Brain microvascular endothelial cell (primary cell): ENCODE data around the gene PRKCD.

Source experiments
- DNase-seq: peaks from one replicate; pipeline ENCODE4 v3.0.0-alpha.2; 2020
- H3K27ac ChIP-seq: fragments of 250-450 bp; sonication (Bioruptor Pico); 2 replicates; pipeline ENCODE4 v1.5.1; 2020; ENCODE audit warnings: mild to moderate bottlenecking, moderate library complexity
- H3K27me3 ChIP-seq: fragments of 250-450 bp; sonication (Bioruptor Pico); replicated peaks from 2 replicates; pipeline ENCODE4 v1.5.1; 2020; ENCODE audit warnings: mild to moderate bottlenecking
- H3K36me3 ChIP-seq: fragments of 250-450 bp; sonication (Bioruptor Pico); replicated peaks from 2 replicates; pipeline ENCODE4 v1.5.1; 2020; ENCODE audit warnings: mild to moderate bottlenecking
- H3K4me3 ChIP-seq: 2 replicates; pipeline ENCODE4 v1.5.1; 2011; ENCODE audit warnings: low read depth, mild to moderate bottlenecking, control low read depth, low read length, moderate library complexity
- in situ Hi-C: cut with HindIII; loops from 2 replicates; pipeline ENCODE4 v1.10.0; 2017; ENCODE audit warnings: low sequenced_read_pairs, low pct_ligation_motif_present
- TF ChIP-seq, protein P1 (sequence below): IDR thresholded peaks from 2 replicates; pipeline ENCODE4 v1.5.1; 2011; ENCODE audit warnings: low read depth, mild to moderate bottlenecking, moderate library complexity, low read length, control low read depth, inconsistent platforms; ENCODE audit errors: missing control alignments

Gene PRKCD

DNA sequence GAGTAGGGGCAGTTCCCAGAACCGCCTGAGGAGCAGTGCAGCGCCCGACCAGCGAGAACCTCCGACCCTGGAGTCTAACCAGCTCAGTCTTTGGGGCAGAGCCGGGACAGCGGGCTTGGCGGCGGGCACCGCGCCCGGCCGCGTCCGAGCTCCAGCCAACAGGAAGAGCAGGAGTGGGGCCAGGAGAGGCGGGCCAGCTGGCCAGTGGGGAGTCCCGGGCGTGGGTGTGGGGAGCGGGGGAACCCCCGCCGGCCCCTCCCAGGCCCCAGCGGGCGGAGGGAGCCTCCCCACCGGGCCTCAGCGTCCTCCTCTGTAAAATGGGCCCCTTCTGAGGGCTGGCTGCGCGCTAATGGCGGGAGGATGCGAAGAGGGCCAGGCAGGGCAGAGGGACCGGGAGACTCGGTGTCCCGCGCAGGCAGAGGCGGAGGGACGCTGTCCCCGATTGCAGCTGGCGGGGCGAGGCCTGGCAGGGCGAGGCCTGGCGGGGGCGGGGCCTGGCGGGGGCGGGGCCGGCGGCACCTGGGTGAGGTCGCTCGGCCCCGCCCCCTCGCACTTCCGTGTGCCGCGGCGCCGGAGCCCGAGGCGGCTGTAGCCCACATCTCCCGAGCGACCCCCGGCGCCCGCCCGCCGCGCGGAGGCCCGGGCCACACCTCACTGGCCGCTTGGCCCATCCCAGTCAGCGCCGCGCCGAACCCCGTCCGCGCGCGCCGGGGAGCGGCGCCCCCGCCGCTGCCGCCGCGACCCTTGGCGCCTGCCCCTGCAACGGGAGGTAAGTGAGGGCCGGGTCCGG, at the start of gene PRKCD:
PRKCD (plus strand) TSS at position 550 of the 790 bp plus-strand sequence. CDS start 17,214 bp downstream, outside the sequence.
- Histone ChIP-seq H3K4me3 (peak within 1 kb of the TSS; percentile 83), H3K36me3 (no peaks in the 10 kb centered on the region), H3K27ac (no peak within 1 kb of the TSS), H3K27me3 (no peaks in the 10 kb centered on the region)
- DNase-seq = peak; percentile 46
- TF ChIP-seq, protein P1, sequence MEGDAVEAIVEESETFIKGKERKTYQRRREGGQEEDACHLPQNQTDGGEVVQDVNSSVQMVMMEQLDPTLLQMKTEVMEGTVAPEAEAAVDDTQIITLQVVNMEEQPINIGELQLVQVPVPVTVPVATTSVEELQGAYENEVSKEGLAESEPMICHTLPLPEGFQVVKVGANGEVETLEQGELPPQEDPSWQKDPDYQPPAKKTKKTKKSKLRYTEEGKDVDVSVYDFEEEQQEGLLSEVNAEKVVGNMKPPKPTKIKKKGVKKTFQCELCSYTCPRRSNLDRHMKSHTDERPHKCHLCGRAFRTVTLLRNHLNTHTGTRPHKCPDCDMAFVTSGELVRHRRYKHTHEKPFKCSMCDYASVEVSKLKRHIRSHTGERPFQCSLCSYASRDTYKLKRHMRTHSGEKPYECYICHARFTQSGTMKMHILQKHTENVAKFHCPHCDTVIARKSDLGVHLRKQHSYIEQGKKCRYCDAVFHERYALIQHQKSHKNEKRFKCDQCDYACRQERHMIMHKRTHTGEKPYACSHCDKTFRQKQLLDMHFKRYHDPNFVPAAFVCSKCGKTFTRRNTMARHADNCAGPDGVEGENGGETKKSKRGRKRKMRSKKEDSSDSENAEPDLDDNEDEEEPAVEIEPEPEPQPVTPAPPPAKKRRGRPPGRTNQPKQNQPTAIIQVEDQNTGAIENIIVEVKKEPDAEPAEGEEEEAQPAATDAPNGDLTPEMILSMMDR = peak; percentile 62
- in situ Hi-C loops = no loop called here

DNA sequence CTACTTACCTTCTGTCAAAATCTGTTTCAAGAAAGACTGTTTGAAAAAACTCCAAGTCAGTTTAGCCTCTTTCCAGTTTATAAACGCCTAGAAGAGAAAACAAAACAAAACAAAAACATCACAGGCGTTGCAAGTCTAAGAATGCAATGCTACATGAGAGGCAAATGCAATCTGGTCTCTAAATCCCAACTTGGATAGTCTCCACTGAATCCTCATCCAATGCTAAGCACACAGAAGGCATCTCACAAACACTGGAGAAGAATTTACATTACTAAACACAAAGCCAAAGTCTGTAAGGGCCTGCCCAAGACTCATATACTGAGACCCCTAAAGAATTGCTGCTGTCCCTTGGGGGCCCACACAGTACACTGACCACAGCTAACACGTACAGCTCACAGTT, 49.2 kb upstream of the PRKCD start:
- H3K4me3 ChIP-seq = no peak overlapping the region
- DNase-seq = no peak
- peaks cover 9% of the 10 kb centered on the region for H3K36me3 ChIP-seq
- H3K27ac ChIP-seq = no peak overlapping the region
- in situ Hi-C loops = no loop called here
- H3K27me3 ChIP-seq = no peaks in the 10 kb centered on the region
- TF ChIP-seq, protein P1 = no peak

DNA sequence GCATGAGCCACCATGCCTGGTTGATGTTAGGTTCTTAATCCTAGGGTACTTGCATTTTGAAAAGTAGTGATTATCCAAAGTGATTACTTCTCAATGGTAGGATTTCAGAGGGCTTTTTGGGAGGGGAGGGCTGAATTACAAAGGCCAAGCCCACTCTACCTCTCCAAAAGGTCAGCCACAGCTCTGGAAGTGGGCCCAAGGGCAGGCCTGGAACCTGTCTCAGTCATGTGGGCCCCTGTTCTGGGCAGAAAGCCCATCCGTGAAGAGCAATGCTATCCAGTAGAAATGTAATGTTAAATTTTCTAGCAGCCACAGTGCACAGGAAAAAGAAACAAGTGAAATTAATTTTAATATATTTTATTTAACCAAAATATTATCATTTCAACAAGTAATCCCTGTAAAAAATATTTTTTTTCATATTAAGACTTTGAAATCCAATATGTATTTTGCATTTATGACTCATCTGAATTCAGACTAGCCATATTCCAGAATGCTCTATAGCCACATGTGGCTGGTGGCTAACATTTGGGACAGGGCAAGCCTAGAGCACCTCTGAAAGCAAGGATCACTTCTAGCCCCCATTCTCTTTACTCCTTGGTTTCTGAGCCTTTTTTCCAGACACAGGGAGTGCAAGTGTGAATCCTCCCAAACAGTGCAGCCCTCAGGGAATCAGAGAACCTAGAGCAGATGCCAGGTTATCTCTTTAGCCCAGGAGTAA, 47.6 kb upstream of the PRKCD start:
- Histone ChIP-seq H3K36me3 (peaks cover 23% of the 10 kb centered on the region), H3K27ac (no peak overlapping the region), H3K4me3 (no peak overlapping the region), H3K27me3 (no peaks in the 10 kb centered on the region)
- no peak for DNase-seq
- TF ChIP-seq, protein P1 = no peak
- in situ Hi-C loops = no loop called here

DNA sequence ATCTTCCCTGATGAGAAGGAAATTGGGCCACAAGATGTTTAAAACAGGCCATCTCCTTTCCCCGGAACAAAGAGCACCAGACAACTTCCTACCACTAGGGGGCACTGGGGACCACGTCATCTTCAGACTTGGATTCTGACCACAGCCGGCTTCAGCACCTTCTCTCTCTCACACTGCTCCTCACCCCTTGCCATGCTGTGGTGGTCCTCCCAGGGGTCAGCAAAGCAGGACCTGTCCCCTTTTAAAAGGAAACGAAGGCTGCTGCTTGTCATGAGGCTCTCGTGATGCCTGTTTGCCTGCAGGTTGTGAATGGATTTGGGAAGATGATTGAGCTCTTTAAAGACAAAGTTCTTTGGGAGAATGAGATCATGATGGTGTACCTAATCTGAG, 47.0 kb upstream of the PRKCD start:
- peak; percentile 73 for DNase-seq
- H3K27ac ChIP-seq = no peak overlapping the region
- H3K36me3 ChIP-seq = peaks cover 27% of the 10 kb centered on the region

DNA sequence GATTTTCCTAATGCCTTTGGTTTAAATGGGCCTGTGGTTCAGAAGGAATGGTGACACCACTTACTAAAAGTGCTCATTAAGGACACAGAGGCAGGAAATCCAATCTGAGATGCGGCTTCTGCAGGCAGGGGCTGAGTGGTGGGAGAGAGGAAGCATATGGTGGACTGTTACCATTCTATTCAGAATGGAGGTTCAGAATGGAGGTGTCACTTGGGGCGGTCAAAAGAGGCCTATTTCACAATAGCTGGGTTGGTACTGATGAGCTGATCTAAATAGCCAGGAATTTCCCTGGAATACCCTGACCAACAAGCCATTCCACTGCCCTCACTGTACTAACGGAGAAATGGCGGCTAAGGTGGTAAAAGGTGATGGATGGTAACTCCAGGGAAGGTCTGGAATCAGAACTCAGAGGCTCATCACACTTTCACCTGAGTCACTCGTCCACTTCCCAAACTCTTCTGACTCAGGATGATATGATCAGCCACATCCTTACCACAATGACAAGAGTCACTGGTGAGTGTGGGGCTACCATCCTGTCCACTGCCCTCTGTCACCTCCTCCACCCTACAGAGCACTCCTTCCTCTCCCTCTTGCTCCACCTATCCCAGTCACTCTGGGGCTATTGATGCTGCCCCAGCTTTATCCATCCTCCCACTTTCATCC, 46.5 kb upstream of the PRKCD start:
- Histone ChIP-seq H3K4me3 (no peak overlapping the region), H3K36me3 (peaks cover 27% of the 10 kb centered on the region), H3K27me3 (no peaks in the 10 kb centered on the region), H3K27ac (no peak overlapping the region)
- TF ChIP-seq, protein P1 = no peak
- in situ Hi-C loops = no loop called here
- DNase-seq = no peak

More for the DNA sequence above, 47.0 kb upstream of the PRKCD start:
- H3K27me3 ChIP-seq = no peaks in the 10 kb centered on the region
- TF ChIP-seq, protein P1 = peak; percentile 96
- in situ Hi-C loops = no loop called here
- H3K4me3 ChIP-seq = no peak overlapping the region
